ENCODE data around the gene MAMDC2. TPM values are rescaled to one million over a fixed set of nuclear protein-coding genes. Genes with fewer than 3 reads are reported as not detected.

MAMDC2 gene
- total RNA-seq, 3 donors from 2014 or later (not counting 1 experiment from before 2014, with no cell fraction given) = 0.10 to 0.32 TPM; not detected in 1

GRCh38 chr9:70043285-70043684, 363 bp upstream of the MAMDC2 start:
- Mint-ChIP-seq H3K27me3 (ENCODE audit: low read depth in 2 of 2) (peaks cover 40% of the 10 kb centered on the region in 2 donors), H3K36me3 (no peaks in the 10 kb centered on the region), H3K27ac (no peak overlapping the region), H3K4me3 (no peak overlapping the region), H3K4me1 (peaks cover 0 to 8% of the 10 kb centered on the region in 2 donors), H3K9me3 (peaks cover under 1 to 2% of the 10 kb centered on the region in 2 donors)
- Histone ChIP-seq H3K9me3 (ENCODE audit: control insufficient read depth, insufficient read depth, low read length) (no peaks in the 10 kb centered on the region), H3K36me3 (ENCODE audit: control insufficient read depth, insufficient read depth, low read length) (no peaks in the 10 kb centered on the region), H3K4me3 (ENCODE audit: low read length) (no peak overlapping the region), H3K4me1 (ENCODE audit: control insufficient read depth, insufficient read depth, low read length) (peaks cover 8% of the 10 kb centered on the region), H3K27me3 (ENCODE audit: control insufficient read depth, insufficient read depth, low read length) (peaks cover 12% of the 10 kb centered on the region), H3K27ac (ENCODE audit: low read length) (no peak overlapping the region)
- WGBS (ENCODE audit: insufficient coverage) = 34% methylated on average over 3 of the region's 7 CpGs
- intact Hi-C loops (cut with micrococcal nuclease) = no loop called here
- ATAC-seq = no peak
- no peak for TF ChIP-seq CTCF (IDR thresholded peaks at IDR 0.05)
- no peak for DNase-seq

- Histone ChIP-seq H3K9me3 (ENCODE audit: control insufficient read depth, insufficient read depth, low read length) (no peaks in the 10 kb centered on the region), H3K27me3 (ENCODE audit: control insufficient read depth, insufficient read depth, low read length) (peaks cover 12% of the 10 kb centered on the region), H3K27ac (ENCODE audit: low read length) (no peak overlapping the region), H3K36me3 (ENCODE audit: control insufficient read depth, insufficient read depth, low read length) (no peaks in the 10 kb centered on the region), H3K4me3 (ENCODE audit: low read length) (no peak overlapping the region), H3K4me1 (ENCODE audit: control insufficient read depth, insufficient read depth, low read length) (peaks cover 8% of the 10 kb centered on the region)
- no peak for TF ChIP-seq CTCF (IDR thresholded peaks at IDR 0.05)
- Mint-ChIP-seq H3K4me3 (peak overlapping the region; percentile 63), H3K9me3 (no peaks in the 10 kb centered on the region), H3K4me1 (peaks cover 0 to 8% of the 10 kb centered on the region in 2 donors), H3K36me3 (no peaks in the 10 kb centered on the region), H3K27me3 (ENCODE audit: low read depth in 2 of 2) (peaks cover 40% of the 10 kb centered on the region in 2 donors), H3K27ac (no peak overlapping the region)
- intact Hi-C loops (cut with micrococcal nuclease) = no loop called here
- 29% methylated on average over 26 of the region's 26 CpGs for WGBS (ENCODE audit: insufficient coverage)
- ATAC-seq (peak in 2 of 3 donors; percentile 21 to 48), DNase-seq (peak in 1 of 2 donors; percentile 4)
These were observed 1.1 kb downstream of the MAMDC2 start for GRCh38 chr9:70044490-70045307.

DNA sequence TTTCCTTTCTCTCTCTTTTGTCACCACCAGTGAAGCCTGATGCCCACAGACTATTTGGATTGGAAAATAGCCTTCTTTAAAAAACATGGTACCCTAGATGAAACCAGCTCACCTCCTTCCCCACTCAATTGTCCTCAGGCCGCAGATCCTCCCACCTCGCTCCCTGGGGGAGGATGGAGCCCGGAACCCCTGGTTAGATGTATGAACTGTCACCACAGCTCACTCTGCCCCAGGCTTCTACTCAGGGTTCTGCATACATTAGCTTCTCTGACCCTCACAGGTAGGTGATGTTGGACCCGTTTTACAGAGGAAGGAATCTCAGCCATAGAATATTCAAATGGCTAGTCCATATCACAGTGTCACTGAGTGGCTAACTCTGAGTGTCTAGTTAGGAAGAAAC, 1.8 kb downstream of the MAMDC2 start:
- Mint-ChIP-seq H3K27me3 (ENCODE audit: low read depth in 2 of 2) (peaks cover 40% of the 10 kb centered on the region in 2 donors), H3K4me3 (peak overlapping the region; percentile 0), H3K36me3 (no peaks in the 10 kb centered on the region), H3K27ac (no peak overlapping the region), H3K9me3 (no peaks in the 10 kb centered on the region), H3K4me1 (peaks cover 0 to 8% of the 10 kb centered on the region in 2 donors)
- Histone ChIP-seq H3K27me3 (ENCODE audit: control insufficient read depth, insufficient read depth, low read length) (peaks cover 12% of the 10 kb centered on the region), H3K27ac (ENCODE audit: low read length) (no peak overlapping the region), H3K36me3 (ENCODE audit: control insufficient read depth, insufficient read depth, low read length) (no peaks in the 10 kb centered on the region), H3K4me1 (ENCODE audit: control insufficient read depth, insufficient read depth, low read length) (peaks cover 8% of the 10 kb centered on the region), H3K9me3 (ENCODE audit: control insufficient read depth, insufficient read depth, low read length) (no peaks in the 10 kb centered on the region), H3K4me3 (ENCODE audit: low read length) (no peak overlapping the region)
- no peak for ATAC-seq
- TF ChIP-seq CTCF (IDR thresholded peaks at IDR 0.05) = no peak
- intact Hi-C loops (cut with micrococcal nuclease) = no loop called here
- WGBS (ENCODE audit: insufficient coverage) = 92% methylated on average over 4 of the region's 4 CpGs
- DNase-seq = no peak

Data from natural killer cell (primary cell).